ENCODE data around the gene KIF22. TPM values are rescaled to one million over a fixed set of nuclear protein-coding genes. Genes with fewer than 3 reads are reported as not detected.
"Not testable (repeated sequence)": the region's sequence is repeated elsewhere in the genome, so short reads cannot be mapped to it uniquely, and the experiment has no call there.

KIF22 gene
- total RNA-seq, 6 experiments from 2014 or later: 9.8 to 27.1 (median 24.7) TPM

GRCh38 chr16:29777576-29778350, 12.8 kb upstream of the KIF22 start, which contains the start of gene ZG16:
ZG16 (plus strand) TSS chr16:29778256; CDS start chr16:29779267, 1,011 bp downstream.
- no peaks in the 10 kb centered on the region for H3K27me3 ChIP-seq
- 73% methylated on average over 9 of the region's 10 CpGs for WGBS (ENCODE audit: insufficient coverage, low coverage, low lambda C conversion rate, missing lambda C conversion rate)
- H3K9me3 ChIP-seq: no peaks in the 10 kb centered on the region
- H3K4me3 ChIP-seq: no peak within 1 kb of the TSS
- H3K36me3 ChIP-seq: no peaks in the 10 kb centered on the region
- peaks cover 0 to 5% (median 0%) of the 10 kb centered on the region in 4 donors for H3K4me1 ChIP-seq
- no peak for TF ChIP-seq POLR2A (IDR thresholded peaks at IDR 0.05)
- no peak for TF ChIP-seq CTCF (IDR thresholded peaks at IDR 0.05)
- DNase-seq: no peak
- H3K27ac ChIP-seq: no peak within 1 kb of the TSS
- ATAC-seq: no peak
- intact Hi-C loops (cut with DNase I): no loop called here

- Histone ChIP-seq H3K27me3 (no peaks in the 10 kb centered on the region), H3K4me3 (no peak overlapping the region), H3K4me1 (no peaks in the 10 kb centered on the region), H3K36me3 (no peaks in the 10 kb centered on the region), H3K27ac (no peak overlapping the region), H3K9me3 (no peaks in the 10 kb centered on the region)
- TF ChIP-seq POLR2A (IDR thresholded peaks at IDR 0.05) (no peak), CTCF (IDR thresholded peaks at IDR 0.05) (no peak)
- intact Hi-C loops (cut with DNase I): no loop called here
- ATAC-seq (no peak), DNase-seq (no peak)
- WGBS (ENCODE audit: insufficient coverage, low coverage, low lambda C conversion rate, missing lambda C conversion rate): 89% methylated on average over 7 of the region's 10 CpGs
Observed at GRCh38 chr16:29779474-29779873, 11.1 kb upstream of the KIF22 start.

GRCh38 chr16:29783094-29783953, 7.2 kb upstream of the KIF22 start:
- ATAC-seq; intact Hi-C loops (cut with DNase I); H3K36me3 ChIP-seq; DNase-seq; H3K27ac ChIP-seq; H3K4me1 ChIP-seq; H3K4me3 ChIP-seq; H3K27me3 ChIP-seq; H3K9me3 ChIP-seq: not testable (repeated sequence)
- WGBS (ENCODE audit: insufficient coverage, low coverage, low lambda C conversion rate, missing lambda C conversion rate): 76% methylated on average over 13 of the region's 13 CpGs

GRCh38 chr16:29784157-29784556, 6.4 kb upstream of the KIF22 start:
- Histone ChIP-seq H3K4me1 (no peaks in the 10 kb centered on the region), H3K4me3 (no peak overlapping the region), H3K27ac (no peak overlapping the region), H3K27me3 (no peaks in the 10 kb centered on the region), H3K9me3 (no peaks in the 10 kb centered on the region), H3K36me3 (no peaks in the 10 kb centered on the region)
- ATAC-seq (peak in 1 of 4 donors; percentile 41), DNase-seq (no peak)
- no peak for TF ChIP-seq POLR2A (IDR thresholded peaks at IDR 0.05)
- no peak for TF ChIP-seq CTCF (IDR thresholded peaks at IDR 0.05)
- intact Hi-C loops (cut with DNase I): no loop called here
- 91% methylated on average over 2 of the region's 2 CpGs for WGBS (ENCODE audit: insufficient coverage, low coverage, low lambda C conversion rate, missing lambda C conversion rate)

Measured in right lobe of liver (tissue), 6 donors.